ENCODE measurements around the gene RASAL2. TPM values are rescaled to one million over a fixed set of nuclear protein-coding genes. Genes with fewer than 3 reads are reported as not detected.

RASAL2 gene
- total RNA-seq, 1 experiment from 2014 or later = 22.2 TPM

DNA sequence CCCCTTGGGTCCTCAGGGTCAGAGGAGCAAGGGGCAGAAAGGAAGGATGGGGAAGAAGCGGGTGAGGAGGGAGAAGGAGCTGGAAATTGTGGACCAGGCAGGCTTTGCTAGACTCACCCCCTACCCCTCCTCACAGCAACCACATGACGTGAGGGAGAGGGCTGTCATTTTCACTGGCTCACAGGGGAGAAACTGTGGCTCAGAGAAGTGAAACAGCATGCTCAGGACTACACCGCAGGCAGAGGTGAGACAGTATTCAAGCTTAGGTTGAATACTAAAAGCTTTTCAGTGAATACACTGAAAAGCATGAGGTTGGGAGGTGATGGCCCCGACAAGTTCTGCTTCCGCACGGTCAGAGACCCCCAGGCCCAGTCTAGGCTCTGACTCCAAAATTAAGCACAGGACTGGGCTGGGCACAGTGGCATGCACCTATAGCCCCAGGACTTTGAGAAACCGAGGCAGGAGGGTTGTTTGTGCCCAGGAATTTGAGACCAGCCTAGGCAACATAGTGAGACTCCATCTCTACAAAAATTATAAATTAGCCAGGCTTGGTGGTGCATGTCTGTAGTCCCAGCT is 404.1 kb downstream of the RASAL2 start:
- H2BK15ac ChIP-seq (ENCODE audit: low read depth, low read length) = no peak overlapping the region
- no peak overlapping the region for H3K4me2 ChIP-seq (ENCODE audit: insufficient read depth, insufficient read length, low read length)
- H3K9ac ChIP-seq (ENCODE audit: extremely low read depth, insufficient read length, low read length) = no peak overlapping the region
- no peak overlapping the region for H3T11ph ChIP-seq (ENCODE audit: low read length)
- no peaks in the 10 kb centered on the region for H3K79me2 ChIP-seq (ENCODE audit: insufficient read depth, low read length)
- H3K14ac ChIP-seq (ENCODE audit: insufficient read depth, low read length) = no peak overlapping the region
- H2BK12ac ChIP-seq (ENCODE audit: insufficient read length, low read depth, low read length) = no peak overlapping the region
- H3K4ac ChIP-seq (ENCODE audit: low read depth, low read length) = no peak overlapping the region
- no peaks in the 10 kb centered on the region for H3K27me3 ChIP-seq (ENCODE audit: insufficient read depth, low read length)
- no peak overlapping the region for H2BK5ac ChIP-seq (ENCODE audit: insufficient read length, low read length)
- no peaks in the 10 kb centered on the region for H3K9me3 Mint-ChIP-seq
- no peaks in the 10 kb centered on the region for H3K79me1 ChIP-seq (ENCODE audit: insufficient read depth, low read depth, low read length, poor library complexity, severe bottlenecking)
- H2BK120ac ChIP-seq (ENCODE audit: low read depth, low read length, poor library complexity, severe bottlenecking) = no peak overlapping the region
- H4K91ac ChIP-seq (ENCODE audit: insufficient read length, low read depth, low read length) = no peak overlapping the region
- no peak overlapping the region for H2AK5ac ChIP-seq (ENCODE audit: insufficient read length, low read length)
- H3K23me2 ChIP-seq (ENCODE audit: insufficient read length, low read depth, low read length, poor library complexity, severe bottlenecking) = no peaks in the 10 kb centered on the region
- no peak overlapping the region for H4K8ac ChIP-seq (replicated peaks; ENCODE audit: insufficient read length, low read depth, low read length)
- no peak overlapping the region for H3K23ac ChIP-seq (ENCODE audit: insufficient read length, low read depth, low read length)
- no peak overlapping the region for H4K5ac ChIP-seq (ENCODE audit: insufficient read length, low read depth, low read length)
- DNase-seq = peak; percentile 9
- H3K4me1 Mint-ChIP-seq = peaks cover 13 to 22% of the 10 kb centered on the region in 2 experiments
- H3K9me3 ChIP-seq (ENCODE audit: control insufficient read depth, low read depth, low read length) = no peaks in the 10 kb centered on the region
- H4K20me1 ChIP-seq (ENCODE audit: control insufficient read depth, insufficient read depth, insufficient read length) = no peaks in the 10 kb centered on the region
- H3K27ac ChIP-seq (ENCODE audit: insufficient read length, low read depth, low read length) = no peak overlapping the region
- no peaks in the 10 kb centered on the region for H3K36me3 Mint-ChIP-seq (ENCODE audit: insufficient read depth in 1 of 3, low read depth in 3 of 3)
- peaks cover 3% of the 10 kb centered on the region for H3K27me3 Mint-ChIP-seq (ENCODE audit: low read depth)
- no CpG with 5 or more reads among the region's 7 CpGs for WGBS (ENCODE audit: extremely low coverage, insufficient read length, low lambda C conversion rate)
- TF ChIP-seq CTCF (conservative IDR thresholded peaks at IDR 0.05) = no peak
- H3K27ac Mint-ChIP-seq = peak overlapping the region in 1 of 3 experiments; percentile 52; a peak in 1 of 7 replicates
- no peaks in the 10 kb centered on the region; the same call in 1 of the 2 replicates for H3K4me1 ChIP-seq (ENCODE audit: insufficient read depth, low read length)
- H2BK20ac ChIP-seq (ENCODE audit: low read depth, low read length, poor library complexity, severe bottlenecking) = no peak overlapping the region
- H3K18ac ChIP-seq (ENCODE audit: insufficient read length, low read depth, low read length) = no peak overlapping the region
- H2AFZ ChIP-seq (ENCODE audit: low read length) = no peak overlapping the region
- H3K56ac ChIP-seq (ENCODE audit: insufficient read length, low read depth, low read length) = no peak overlapping the region
- no peak overlapping the region for H3K4me3 Mint-ChIP-seq
